ENCODE data around the gene DMXL1.

DMXL1 gene

DNA sequence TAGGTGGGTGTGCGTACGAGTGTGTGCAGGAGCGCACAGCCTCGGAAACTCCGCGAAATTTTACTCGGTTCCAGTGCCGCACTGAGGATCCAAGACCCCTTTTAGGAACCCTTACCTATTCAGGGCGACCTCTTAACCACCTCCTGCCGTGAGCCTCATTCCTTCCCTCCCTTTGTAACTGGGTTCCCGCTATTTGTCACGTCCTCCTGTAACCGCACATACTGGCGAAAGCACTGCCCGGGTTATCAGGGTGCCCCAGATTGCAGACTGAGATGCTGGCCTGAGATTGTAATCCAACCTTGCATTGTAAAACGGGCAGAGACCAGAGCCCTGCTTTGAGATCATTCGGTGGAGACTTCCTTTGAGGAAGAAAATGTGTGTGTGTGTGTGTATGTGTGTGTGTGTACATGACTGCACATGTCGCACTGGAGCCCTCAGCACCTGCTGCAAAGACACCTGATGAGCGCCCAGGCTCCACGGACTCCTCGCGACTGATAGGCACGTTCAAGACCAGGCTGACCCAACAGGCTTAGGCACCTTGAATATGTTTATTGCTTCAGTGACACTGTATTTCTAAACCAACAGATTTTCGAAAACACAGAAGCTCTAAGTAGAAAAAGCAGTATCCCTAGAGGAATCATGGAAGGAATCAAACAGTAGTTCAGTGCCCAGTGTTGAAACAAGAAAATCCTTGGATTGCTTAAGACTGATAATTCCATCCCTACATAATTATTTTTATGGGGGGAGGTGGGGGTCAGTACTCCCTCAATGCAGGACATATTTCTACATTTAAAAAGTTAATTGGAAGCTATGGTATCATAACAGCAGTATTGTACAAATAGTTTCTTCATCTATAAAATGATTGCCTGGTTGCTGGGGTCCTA is 198.4 kb downstream of the DMXL1 start:
- DNase-seq (ENCODE audit: low spot score), result peak; percentile 68

DNA sequence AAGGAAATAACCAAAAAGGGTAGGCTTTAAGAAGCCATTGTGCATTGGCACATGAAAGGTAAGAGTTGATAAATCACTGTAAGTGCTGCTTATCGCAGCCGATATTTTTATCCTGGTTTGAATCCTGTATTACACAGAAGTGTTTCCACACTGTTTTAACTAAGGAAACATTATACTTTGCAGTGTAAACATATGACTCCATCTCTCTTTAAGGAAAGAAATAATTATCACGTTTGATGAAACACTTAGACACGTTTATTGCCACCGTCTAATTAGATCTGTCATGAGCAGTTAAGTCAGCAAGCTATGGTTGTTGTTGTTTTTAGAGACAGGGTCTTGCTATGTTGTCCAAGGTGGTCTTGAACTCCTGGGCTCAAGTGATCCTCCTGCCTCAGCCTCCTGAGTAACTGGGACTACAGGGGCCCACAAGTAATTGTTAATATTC is 199.3 kb downstream of the DMXL1 start:
- DNase-seq (ENCODE audit: low spot score), result no peak

DNA sequence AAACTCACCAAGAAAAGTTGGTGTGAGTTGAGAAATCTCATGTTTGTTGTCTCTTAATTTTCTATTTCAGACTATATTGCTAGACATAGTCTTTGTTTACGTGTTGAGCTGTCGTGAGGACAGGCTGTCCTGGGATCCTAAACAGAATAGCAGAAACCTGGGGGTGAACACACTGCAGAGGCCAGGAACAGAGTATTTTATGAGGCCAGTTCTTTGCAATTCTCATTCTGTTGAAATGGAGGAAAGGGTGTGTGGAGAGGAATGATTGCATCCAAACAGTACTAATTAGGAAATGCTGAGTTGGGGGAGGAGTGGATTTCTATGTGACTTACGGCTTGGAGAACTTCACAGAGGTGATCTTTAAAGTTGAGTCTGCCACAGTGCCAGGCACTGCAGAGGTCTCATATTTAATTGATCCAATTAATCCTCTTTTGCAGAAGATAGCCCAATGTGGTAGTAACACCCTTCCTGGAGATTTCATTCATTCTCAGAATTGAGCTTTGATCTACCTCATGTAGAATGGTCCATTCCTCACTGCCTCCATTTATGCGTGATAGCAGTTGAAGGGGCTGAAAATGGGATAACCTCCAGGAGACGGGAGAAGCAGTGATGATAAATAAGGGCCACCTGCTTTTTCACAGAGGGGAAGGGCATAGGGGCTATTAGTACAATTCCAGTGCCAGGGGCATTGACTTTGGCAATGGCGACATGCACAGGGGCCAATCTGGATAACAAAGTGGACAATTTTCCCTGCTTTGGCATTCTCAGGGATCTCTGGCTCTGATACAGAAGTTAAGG is 200.3 kb downstream of the DMXL1 start:
- no peak for DNase-seq (ENCODE audit: low spot score)

DNA sequence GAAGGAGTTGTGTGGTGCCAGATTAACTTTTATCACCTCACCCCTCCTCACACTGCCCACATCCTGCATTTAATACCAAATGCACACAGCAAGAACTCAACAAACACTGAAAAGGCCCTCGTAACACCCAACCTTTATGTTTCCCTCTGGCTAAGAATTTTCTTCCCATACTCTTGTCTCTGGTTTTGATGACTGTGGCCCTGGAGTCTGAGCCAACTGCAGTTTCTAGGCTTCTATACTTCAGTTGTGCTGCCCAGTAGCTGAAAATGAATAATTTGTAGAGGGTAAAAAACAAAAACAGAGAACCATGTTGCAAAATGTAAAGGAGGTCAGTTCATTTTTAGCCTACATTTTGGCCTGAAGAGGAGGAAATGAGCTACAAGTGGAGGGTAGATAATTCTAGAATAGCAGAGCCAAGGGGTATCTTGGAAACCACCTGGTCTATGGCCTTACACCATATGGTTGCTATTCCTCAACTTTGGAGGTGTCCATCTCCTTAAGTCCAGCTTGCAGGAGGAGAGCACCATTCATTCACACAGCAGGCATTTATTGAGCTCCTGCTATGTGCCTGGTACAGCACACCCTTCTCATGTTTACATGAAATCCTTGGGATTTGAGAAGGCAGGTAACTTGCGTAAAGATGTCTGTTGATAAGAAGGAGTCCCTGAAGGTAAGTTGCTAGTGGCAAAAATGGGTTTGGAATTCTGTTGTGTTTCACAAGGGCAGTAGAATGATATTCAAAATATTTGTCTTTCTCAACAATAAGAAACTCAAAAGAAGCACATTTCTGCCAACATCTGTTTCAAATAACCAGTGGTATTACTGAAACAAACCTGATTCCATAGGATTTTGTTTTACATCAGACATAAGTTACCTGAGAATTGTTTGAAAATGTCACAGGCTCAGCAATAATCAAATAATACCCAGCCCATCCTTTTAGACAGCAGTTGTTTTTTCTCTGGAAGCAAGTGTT is 201.2 kb downstream of the DMXL1 start:
- DNase-seq (ENCODE audit: low spot score), result no peak

DNA sequence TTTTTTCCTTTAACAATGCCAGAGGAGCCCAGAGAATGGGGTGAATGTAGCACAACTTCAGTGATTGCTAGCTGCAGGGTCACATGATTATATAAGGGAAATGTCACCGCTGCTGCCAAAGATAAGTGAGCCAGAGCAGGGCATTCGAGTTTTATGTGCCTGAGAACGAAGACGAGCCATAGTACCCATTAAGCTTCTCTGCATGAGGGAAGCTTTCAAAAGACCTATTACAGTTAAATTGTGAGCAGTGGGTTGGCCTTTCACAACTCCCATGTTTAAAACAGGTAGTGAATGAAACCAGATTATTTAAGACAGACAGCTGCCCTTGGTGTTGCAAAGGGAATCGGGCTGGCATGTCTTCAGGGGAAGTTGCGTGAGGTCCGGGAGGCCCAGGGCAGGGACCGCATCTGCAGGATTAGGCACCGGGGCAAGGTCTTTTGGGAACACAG is 202.5 kb downstream of the DMXL1 start:
- DNase-seq (ENCODE audit: low spot score), result peak; percentile 32

DNA sequence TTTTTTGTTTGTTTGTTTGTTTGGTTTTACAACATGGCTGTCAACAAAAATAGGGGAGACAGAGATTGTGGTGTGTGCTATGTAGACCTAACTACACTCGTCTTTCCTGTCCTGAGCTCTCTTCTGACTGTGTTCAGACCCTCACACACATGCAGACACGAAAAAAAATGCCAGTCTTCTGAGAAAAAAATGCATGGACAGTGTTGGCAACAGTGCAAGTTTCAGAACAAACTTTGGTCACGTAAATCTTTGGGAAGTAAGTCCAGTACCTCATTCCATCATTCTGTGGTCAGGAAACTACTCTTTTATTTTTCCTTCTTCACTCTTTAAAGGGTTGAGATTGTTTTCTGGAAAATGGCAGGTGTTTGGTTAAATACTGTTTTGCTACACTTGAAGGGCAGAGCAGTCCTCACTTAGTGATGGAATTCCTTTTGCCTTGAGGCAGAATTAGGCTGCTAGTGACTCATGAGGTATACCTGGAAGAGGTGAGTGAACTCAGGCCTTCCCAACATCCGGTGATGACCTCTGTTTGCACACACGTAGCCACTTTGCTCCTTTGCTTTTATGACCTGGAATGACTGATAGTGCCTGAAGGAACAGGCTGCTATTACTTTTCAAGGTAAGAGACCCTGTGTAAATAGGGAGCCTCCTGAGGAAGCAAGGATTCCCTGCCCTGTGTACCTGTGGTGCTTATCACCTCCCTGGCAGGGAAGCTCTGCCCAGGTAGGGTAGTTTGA is 203.3 kb downstream of the DMXL1 start:
- peak; percentile 28 for DNase-seq (ENCODE audit: low spot score)

DNA sequence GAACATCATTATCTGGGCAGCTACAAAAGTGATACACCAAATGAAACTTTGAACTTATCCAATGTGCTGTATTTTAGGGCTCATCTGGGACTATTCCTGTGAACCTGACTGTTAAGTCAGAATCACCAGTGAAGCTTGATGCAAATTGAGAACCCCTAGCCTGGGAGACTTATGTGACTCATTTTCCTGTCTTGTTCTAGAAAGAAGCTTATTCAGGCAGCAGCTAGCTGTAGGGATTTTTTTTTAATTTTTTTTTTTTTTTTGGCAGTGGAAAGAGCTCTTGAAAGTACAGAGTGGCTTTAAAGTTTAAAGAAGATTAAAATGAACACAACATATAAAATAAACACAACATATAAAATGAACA is 203.9 kb downstream of the DMXL1 start:
- DNase-seq (ENCODE audit: low spot score), result peak; percentile 41

DNA sequence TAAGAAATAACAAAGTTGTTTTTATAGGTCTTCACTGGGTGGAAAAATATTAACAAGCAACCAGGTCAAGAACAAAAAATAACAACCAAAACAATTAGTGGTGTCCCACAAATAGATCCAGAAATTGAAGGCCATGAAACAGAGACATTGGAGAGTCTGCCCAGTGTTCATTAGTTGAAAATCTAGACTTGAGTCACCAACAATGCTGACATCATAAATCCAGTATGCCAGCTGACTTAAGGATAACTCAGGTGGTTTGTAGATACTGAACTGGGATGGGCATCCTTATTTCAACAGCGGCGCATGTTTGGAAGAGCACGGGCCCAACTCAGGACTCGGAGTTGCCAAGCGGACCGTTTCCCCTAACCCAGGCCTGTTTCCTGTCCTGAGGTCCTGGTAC is 204.3 kb downstream of the DMXL1 start:
- no peak for DNase-seq (ENCODE audit: low spot score)

DNA sequence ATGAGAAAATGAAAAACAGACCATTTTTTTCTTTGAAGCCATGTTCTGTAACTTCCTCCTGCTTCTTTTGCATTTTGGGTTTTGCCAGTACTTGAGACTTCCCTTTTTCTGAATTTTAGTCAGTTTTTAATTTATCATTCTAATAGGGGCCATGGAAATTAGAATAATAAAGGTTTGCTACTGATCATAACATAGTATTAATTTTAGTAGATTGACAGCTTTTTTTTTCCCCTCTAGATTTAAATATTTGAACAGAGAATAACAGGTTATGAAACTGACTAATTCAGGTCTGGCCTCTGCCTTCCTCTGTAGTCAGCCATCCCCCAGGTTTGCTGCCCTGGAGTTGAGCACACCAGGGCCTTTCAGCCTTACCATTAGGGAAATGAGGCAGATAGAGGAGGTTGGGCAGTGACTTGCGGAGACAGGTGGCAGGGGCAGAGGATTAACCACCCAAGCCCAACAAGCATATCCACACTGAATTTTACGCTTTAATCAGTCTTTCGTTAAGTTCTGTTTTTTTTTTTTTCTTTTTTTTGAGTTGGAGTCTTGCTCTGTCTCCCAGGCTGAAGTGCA is 204.8 kb downstream of the DMXL1 start:
- DNase-seq (ENCODE audit: low spot score), result peak; percentile 92

DNA sequence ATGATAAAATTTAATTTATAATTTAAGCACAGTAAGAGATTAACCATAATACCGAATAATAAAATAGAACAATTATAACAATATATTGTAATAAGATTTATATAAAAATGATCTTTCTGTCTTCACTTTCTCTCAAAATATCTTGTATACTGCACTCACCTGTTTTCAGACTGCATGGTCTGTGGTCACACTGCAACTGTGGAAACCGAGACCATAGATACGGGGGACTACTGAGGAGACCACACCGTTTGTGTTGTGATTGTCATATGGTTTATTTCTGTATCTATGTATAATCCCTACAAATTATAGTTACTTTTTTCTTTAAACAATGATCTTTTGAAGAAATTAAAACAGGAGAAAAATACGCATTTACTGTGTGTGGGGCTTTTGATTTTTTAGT is 206.1 kb downstream of the DMXL1 start:
- peak; percentile 51 for DNase-seq (ENCODE audit: low spot score)

DNA sequence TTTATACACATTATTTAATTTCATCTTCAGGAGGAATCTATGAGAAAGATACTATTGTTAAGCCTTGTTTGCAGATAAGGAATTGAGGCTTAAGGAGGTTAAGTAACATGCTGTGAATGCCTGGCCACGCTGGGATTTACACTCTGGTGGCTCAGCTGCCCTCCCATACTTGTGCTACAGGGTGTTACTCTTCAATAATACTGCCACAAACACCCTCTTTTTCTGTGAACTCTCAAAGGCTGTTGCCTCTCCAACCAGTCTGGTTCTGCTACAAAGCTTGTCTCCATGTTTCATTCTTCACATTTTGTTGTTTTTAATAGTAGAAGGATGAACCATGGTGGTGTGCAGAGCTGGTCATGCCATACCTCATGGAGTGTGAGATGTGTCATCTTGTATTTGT is 208.2 kb downstream of the DMXL1 start:
- no peak for DNase-seq (ENCODE audit: low spot score)

DNA sequence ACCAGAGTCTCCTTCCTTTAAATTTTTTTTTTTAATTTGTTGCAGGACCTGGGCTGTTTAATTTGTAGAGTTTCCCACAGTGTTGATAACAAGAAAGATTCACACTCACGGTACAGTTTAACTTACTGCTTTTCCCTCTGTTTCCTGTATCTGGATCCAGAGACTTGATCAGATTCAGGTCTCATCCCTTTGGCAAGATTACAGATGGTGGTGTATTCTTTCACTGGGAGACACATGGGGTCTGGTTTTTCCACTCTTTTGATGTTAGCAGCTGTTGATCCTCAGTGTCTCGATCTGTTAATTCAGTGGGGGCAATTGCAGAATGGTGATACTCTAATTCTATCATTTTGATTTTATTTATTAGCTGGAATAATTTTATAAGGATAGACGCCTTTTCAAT is 209.5 kb downstream of the DMXL1 start:
- no peak for DNase-seq (ENCODE audit: low spot score)

DNA sequence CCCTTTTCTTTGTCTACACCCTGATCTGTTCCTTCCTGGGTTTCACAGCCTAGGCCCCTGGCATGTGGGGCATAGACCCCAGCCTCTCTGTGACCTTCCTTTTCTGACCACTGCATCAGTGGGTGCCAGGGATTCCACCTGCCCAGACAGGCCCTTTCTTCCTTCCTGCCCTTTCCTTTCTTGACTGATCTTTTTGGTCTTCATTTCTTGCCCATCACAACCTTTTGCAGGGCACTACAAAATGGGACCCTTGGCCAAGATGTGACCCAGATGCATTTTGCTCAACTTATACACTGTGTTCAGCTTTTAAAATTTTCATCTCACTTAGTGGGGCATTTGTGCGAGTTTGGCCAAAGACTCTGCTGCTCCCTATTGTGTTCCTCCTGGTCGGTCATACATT is 211.7 kb downstream of the DMXL1 start:
- no peak for DNase-seq (ENCODE audit: low spot score)

DNA sequence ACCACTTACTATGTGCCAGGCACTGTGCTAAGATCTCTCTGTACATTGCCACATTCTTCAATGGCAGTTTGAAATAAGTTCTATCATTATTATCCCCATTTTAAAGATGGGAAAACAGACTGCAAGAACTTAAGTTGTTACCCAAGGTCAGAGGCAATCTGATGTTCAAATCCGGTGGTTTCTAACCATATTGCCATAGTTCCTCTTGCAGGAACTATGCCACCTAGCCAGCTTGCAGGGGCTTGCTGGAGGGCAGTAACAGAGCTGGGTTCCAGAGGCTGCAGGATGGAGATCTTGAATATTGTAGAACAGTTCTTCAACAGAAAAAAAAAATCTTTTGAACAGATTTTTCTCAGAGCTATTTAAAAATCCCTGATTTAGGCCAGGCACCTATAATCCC is 213.1 kb downstream of the DMXL1 start:
- no peak for DNase-seq (ENCODE audit: low spot score)

DNA sequence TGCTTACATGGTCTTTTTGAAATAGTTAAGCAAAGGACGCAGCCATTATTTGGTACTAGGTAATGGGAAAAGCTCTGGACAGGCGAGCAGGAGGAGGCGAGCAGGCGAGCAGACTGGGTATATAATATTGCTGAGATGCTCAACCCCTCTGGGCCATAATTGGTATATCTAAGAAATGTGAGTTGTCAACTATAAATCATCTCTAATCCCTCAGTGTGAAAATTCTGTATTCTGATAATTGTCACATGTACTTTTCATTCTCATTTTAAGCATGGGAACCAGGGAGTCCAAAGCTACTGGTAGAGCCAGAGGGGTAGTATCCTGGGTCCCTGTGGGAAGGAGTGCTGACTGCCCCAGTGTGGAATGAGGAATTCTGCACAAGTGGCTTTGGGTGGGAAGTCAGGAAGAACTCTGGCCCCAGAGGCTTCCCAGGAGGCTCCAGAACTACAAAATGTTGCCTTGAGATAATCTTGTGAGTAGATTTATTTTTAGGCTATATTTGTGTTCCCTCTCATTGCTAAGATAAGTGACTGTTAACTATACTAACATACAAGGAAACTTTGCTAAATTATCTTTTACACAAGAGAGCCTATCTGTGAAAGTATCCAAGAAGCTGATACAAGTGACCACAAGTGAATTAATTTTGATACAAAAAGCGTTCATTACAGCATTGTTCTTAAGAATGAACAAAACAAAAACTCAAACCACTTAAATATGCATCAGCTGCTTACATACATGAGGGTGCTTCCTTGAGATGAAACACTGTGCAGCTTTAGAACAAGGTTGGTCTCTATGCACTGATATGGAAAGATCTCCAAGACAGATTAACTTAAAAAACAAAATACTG is 214.4 kb downstream of the DMXL1 start:
- no peak for DNase-seq (ENCODE audit: low spot score)

DNA sequence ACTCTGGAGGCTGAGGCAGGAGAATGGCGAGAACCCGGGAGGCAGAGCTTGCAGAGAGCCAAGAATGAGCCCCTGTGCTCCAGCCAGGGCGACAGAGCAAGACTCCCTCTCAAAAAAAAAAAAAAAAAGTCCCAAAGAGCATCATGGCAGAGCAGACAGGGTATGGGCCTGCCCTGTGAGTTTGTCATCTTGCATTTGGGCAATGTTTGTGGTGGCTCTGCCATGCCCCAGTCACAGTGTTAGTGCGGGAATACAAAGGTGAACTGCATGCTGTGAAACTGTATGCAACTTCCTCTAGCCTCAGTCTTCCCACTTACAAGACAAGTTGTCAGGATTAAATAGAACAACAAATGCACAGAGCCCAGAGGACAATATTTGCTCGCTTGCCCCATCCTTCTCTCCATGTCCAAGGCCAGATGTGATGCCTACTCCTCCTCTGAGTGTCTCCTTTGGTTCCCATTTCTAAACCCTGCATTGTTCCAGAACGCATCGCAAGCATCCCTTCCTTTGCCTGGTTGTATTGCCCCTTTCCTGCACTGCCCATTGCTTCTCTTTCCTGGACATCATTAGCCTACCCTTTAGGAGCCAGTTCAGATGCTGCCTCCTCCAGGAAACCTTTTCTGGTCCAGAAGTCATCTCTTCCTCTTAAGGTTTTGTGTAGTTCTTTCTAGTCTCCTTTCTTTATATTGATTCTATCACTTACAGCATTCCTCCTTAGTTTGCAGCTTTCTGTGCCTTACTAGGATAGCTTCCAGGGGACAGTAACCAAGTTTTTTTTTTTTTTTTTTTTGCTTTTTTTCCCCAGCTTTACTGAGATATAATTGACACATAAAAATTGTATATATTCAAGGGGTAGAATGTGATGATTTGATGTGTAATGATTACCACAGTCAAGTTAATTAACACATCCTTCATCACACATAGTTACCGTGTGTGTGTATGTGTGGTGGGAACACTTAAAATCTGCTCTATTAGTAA is 215.9 kb downstream of the DMXL1 start:
- DNase-seq (ENCODE audit: low spot score), result no peak

DNA sequence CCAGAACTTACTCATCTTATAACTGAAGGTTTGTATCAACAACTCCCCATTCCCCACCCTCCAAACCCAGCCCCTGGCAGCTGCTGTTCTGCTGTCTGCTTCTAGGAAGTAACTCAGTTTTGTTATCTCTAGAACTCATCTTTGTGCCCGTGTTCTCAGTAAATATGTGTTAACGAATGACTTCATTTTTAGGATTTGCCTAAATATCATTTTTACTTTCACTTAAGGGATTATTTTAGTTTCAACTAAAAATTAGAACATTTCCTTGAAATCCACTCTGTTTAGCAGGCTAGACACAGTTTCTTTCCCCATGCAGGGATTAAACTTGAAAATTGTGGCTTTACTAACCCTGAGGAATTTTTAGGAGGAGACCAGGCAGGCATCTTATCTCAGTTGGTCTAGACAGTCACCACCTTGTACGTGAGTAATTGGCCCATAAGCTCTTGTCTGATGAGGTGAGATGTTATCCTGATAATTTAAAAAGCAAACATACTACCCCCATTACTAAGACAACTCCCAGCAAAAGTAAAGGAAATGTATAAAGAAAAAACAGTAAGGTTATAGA is 216.7 kb downstream of the DMXL1 start:
- no peak for DNase-seq (ENCODE audit: low spot score)

DNA sequence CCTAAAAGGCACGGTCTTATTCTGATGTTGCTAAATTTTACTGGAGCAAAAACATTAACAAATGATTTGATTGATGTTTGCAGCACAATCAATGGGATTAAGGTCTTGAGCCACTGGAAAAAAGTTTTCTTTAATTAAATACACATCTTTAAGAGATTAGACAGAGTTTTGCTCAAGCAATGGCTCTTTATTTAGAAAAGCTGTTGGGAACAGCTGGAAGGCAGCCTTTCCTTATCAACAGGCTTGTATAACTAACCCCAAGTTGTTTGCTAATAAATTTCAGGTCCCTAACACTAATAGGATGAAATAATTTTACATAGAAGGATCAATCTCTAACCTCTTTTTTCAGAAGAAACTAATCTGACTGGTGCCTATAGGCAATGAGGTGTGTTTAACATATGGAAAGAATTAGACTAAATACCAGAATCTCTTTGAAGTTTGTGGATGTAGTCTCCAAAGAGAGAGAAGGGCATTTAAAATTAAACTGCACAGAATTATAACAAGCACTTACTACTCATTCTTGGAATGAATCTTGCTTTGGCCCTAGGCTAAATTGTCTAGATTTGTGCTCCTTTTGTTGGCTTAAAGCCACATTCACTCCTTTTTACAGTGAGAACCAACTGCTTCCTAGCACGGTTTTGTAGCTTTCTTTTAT is 217.6 kb downstream of the DMXL1 start:
- no peak for DNase-seq (ENCODE audit: low spot score)

All from NAMALWA (cell line).